Lower lobe of right lung (tissue), 2 donors: ENCODE measurements around the gene PRSS33. TPM values are rescaled to one million over a fixed set of nuclear protein-coding genes. Genes with fewer than 3 reads are reported as not detected.
A peak's percentile ranks its signal among the peaks of the same experiment; 100 is the strongest.

Experiments
- ATAC-seq, 2 donors: fragments of 200-7000 bp; cut with Tn5 transposase; one replicate each; pipeline ENCODE4 v1.9.1; 2020 to 2022; ENCODE audit warnings: mild to moderate bottlenecking in 2 of 2, moderate library complexity in 2 of 2
- DNase-seq: peaks from one replicate; pipeline ENCODE4 v3.0.0-alpha.2; 2020
- H3K27ac ChIP-seq: fragments of 200-600 bp; one replicate; pipeline ENCODE4 v1.8.0; 2022
- H3K27me3 ChIP-seq: fragments of 200-600 bp; one replicate; pipeline ENCODE4 v1.8.0; 2022; ENCODE audit warnings: low read depth
- H3K36me3 ChIP-seq: fragments of 200-600 bp; one replicate; pipeline ENCODE4 v1.8.0; 2022; ENCODE audit warnings: mild to moderate bottlenecking
- H3K4me1 ChIP-seq: fragments of 200-600 bp; one replicate; pipeline ENCODE4 v1.8.0; 2022
- H3K4me3 ChIP-seq: fragments of 200-600 bp; one replicate; pipeline ENCODE4 v1.8.0; 2022; ENCODE audit warnings: mild to moderate bottlenecking
- H3K9me3 ChIP-seq: fragments of 200-600 bp; one replicate; pipeline ENCODE4 v1.8.0; 2022
- intact Hi-C: fragments of 100-400 bp; cut with DNase I; formaldehyde crosslinking; loops from one replicate; pipeline ENCODE4 v1.11.0; 2022
- total RNA-seq: library from RNA; stranded (reverse); fragmentation: NEBNext Ultra II Directional; extraction: Animal tissue kit (Norgen Biotek cat#: 25700); gene quantifications from one replicate; pipeline ENCODE4 v1.2.1, GENCODE V29; 2021
- TF ChIP-seq, protein P1 (sequence below): fragments of 200-600 bp; IDR thresholded peaks from one replicate; pipeline ENCODE4 v1.8.0; 2022; ENCODE audit warnings: antibody characterized with exemption, mild to moderate bottlenecking
- donor health status: DM: no; HTN: yes; CAD: no; lungs with severe emphysema.

The PRSS33 gene
- total RNA-seq, 1 donor from 2014 or later = not detected

DNA sequence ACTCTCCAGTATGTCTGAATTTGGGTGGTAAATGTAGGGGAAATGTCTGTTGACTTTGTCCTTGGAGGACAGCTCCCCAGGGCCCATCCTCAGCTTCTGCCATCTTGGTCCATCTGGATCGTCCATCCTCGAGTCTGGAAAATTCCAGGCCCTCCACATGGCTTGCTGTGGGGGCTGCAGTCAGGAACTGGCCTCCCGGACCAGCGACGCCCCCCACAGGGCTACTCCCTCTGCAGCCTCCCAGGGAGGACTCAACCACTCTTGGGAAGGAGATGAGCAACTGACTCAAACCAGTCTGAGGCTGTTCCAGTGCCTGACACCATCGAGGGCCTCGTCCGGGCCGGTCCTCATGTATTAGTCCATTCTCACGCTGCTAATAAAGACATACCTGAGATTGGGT lies 37.3 kb upstream of the PRSS33 start:
- no peak overlapping the region for H3K4me3 ChIP-seq
- TF ChIP-seq, protein P1, sequence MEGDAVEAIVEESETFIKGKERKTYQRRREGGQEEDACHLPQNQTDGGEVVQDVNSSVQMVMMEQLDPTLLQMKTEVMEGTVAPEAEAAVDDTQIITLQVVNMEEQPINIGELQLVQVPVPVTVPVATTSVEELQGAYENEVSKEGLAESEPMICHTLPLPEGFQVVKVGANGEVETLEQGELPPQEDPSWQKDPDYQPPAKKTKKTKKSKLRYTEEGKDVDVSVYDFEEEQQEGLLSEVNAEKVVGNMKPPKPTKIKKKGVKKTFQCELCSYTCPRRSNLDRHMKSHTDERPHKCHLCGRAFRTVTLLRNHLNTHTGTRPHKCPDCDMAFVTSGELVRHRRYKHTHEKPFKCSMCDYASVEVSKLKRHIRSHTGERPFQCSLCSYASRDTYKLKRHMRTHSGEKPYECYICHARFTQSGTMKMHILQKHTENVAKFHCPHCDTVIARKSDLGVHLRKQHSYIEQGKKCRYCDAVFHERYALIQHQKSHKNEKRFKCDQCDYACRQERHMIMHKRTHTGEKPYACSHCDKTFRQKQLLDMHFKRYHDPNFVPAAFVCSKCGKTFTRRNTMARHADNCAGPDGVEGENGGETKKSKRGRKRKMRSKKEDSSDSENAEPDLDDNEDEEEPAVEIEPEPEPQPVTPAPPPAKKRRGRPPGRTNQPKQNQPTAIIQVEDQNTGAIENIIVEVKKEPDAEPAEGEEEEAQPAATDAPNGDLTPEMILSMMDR = no peak
- ATAC-seq (no peak), DNase-seq (peak; percentile 25)
- no peaks in the 10 kb centered on the region for H3K9me3 ChIP-seq
- peaks cover 12% of the 10 kb centered on the region for H3K27me3 ChIP-seq
- intact Hi-C loops = no loop called here
- peaks cover 3% of the 10 kb centered on the region for H3K4me1 ChIP-seq
- no peak overlapping the region for H3K27ac ChIP-seq
- H3K36me3 ChIP-seq = no peaks in the 10 kb centered on the region

DNA sequence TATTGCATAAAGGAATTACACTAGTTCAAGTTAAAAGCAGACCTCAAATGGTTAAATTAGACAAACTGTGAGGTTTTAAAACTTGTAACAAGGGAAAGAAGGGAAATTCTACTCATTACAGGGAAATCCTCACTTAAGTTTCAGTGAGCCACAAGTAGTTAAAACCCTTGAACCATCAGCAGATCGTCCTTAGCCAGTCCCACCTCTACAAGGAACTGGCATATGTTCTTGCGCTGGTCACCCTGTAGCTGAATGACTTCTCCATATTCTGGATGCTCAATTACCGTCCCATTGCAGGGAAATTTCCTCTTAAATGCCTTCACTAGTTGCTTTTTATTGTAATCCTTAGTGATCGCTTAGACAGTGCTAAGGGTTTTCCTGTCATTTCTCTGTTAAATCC lies 35.1 kb upstream of the PRSS33 start:
- Histone ChIP-seq H3K9me3 (no peaks in the 10 kb centered on the region), H3K27me3 (peaks cover 16% of the 10 kb centered on the region), H3K4me1 (no peaks in the 10 kb centered on the region), H3K4me3 (no peak overlapping the region), H3K27ac (no peak overlapping the region), H3K36me3 (no peaks in the 10 kb centered on the region)
- no peak for ATAC-seq
- TF ChIP-seq, protein P1 = no peak
- intact Hi-C loops = no loop called here
- no peak for DNase-seq

DNA sequence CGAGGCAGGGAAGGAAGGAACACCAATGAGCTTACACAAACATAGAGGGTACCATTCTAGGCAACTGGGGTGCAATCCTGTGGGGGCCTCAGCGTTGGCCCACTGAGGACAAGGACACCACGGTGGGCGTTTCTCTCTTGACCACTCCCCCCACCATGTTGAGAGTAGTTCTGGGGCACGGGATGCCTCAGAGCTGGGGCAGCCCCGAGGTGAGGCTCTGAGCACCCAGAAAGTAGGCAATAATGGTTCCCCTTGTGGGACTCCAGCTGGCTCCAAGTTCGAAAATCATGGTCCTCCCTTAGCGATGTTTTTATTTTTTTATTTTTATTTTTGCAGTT lies 34.8 kb upstream of the PRSS33 start:
- no peak for ATAC-seq

DNA sequence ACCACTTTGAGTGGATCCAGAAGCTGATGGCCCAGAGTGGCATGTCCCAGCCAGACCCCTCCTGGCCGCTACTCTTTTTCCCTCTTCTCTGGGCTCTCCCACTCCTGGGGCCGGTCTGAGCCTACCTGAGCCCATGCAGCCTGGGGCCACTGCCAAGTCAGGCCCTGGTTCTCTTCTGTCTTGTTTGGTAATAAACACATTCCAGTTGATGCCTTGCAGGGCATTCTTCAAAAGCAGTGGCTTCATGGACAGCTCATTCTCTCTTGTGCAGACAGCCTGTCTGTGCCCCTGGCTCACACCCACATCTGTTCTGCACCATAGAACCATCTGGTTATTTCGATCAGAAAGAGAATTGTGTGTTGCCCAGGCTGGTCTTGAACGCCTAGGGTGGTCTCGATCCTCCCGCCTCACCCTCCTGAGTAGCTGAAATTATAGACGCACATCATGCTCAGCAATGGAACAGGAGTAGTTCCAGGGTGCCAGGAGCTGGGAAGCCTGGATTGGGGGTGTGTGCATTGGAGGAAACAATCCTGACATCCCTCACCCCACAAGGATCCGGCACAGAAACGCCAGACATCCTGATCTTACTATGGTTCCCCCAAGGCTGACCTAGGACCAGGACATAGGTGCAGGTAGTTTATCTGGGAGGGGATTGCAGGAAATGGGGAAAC lies 34.3 kb upstream of the PRSS33 start:
- H3K9me3 ChIP-seq = no peaks in the 10 kb centered on the region
- H3K27me3 ChIP-seq = peaks cover 21% of the 10 kb centered on the region
- H3K4me3 ChIP-seq = no peak overlapping the region
- H3K36me3 ChIP-seq = no peaks in the 10 kb centered on the region
- no peak for ATAC-seq
- intact Hi-C loops = no loop called here
- peak; percentile 31 for DNase-seq
- TF ChIP-seq, protein P1 = no peak
- no peaks in the 10 kb centered on the region for H3K4me1 ChIP-seq
- no peak overlapping the region for H3K27ac ChIP-seq

More for the DNA sequence above, 34.8 kb upstream of the PRSS33 start:
- Histone ChIP-seq H3K9me3 (no peaks in the 10 kb centered on the region), H3K27ac (no peak overlapping the region), H3K4me3 (no peak overlapping the region), H3K36me3 (no peaks in the 10 kb centered on the region), H3K27me3 (peaks cover 16% of the 10 kb centered on the region), H3K4me1 (no peaks in the 10 kb centered on the region)
- TF ChIP-seq, protein P1 = no peak
- intact Hi-C loops = no loop called here
- peak; percentile 22 for DNase-seq

DNA sequence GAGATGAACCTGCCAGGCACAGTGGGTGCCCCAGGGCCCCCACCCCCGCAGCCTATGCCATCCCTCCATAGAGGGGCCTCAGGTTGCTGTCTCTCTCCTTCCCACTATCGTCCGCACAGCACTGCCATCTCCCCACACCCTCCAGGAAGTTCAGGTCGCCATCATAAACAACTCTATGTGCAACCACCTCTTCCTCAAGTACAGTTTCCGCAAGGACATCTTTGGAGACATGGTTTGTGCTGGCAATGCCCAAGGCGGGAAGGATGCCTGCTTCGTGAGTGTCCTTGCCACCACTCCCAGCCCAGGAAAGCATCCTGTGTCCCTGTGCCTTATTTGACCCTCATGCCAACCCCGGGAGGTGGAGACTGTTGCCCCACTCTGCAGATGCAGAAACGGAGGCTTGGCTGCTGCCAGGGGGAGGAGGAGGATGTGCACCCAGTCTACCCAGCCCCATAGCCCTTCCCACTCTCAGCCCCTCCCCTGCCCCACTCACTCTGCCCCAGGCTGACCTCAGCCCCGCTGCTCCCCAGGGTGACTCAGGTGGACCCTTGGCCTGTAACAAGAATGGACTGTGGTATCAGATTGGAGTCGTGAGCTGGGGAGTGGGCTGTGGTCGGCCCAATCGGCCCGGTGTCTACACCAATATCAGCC lies 33.6 kb upstream of the PRSS33 start:
- no peaks in the 10 kb centered on the region for H3K9me3 ChIP-seq
- no peaks in the 10 kb centered on the region for H3K4me1 ChIP-seq
- TF ChIP-seq, protein P1 = no peak
- H3K27ac ChIP-seq = no peak overlapping the region
- H3K36me3 ChIP-seq = no peaks in the 10 kb centered on the region
- intact Hi-C loops = no loop called here
- no peak for ATAC-seq
- H3K27me3 ChIP-seq = peaks cover 21% of the 10 kb centered on the region
- peak; percentile 15 for DNase-seq
- H3K4me3 ChIP-seq = no peak overlapping the region
